PC-3 (cell line): ENCODE measurements around the gene GYG1. TPM values are rescaled to one million over a fixed set of nuclear protein-coding genes. Genes with fewer than 3 reads are reported as not detected.

Experiments used
- ATAC-seq: fragments of 200-7000 bp; cut with Tn5 transposase; 2 replicates; pipeline ENCODE4 v1.9.1; 2020; ENCODE audit warnings: mild to moderate bottlenecking, moderate library complexity
- BruUV-seq: library from RNA; stranded (reverse); fragments of 400-500 nt; replicated peaks from 2 replicates; lab custom pipeline; 2021; lab: Mats Ljungman, UMichigan
- CTCF ChIA-PET: fragments of 300-600 bp; sonication (Branson Sonifier 250); formaldehyde crosslinking; loops from one replicate; lab custom pipeline; 2022; ENCODE audit warnings: antibody characterized with exemption; lab: Charles Lee
- POLR2A ChIA-PET: fragments of 300-600 bp; sonication (Branson Sonifier 250); formaldehyde crosslinking; loops from one replicate; lab custom pipeline; 2022; ENCODE audit warnings: antibody characterized with exemption; ENCODE audit not compliant: unreplicated experiment; lab: Charles Lee
- DNase-seq: peaks from one replicate; pipeline ENCODE4 v3.0.0-alpha.2; 2015
- H2AFZ ChIP-seq: fragments of 300-600 bp; sonication (generic); 2 replicates; pipeline ENCODE4 v1.6.0; 2016; ENCODE audit warnings: antibody characterized with exemption, low read length
- H3F3A ChIP-seq: fragments of 300-600 bp; sonication (generic); one replicate; pipeline ENCODE4 v1.6.0; 2017; ENCODE audit warnings: antibody characterized with exemption, low read length, control low read depth, mild to moderate bottlenecking; ENCODE audit not compliant: unreplicated experiment
- H3K27ac ChIP-seq: fragments of 300-600 bp; sonication (generic); 2 replicates; pipeline ENCODE4 v1.5.1; 2016; ENCODE audit warnings: mild to moderate bottlenecking, low read length
- H3K27me3 ChIP-seq: fragments of 300-600 bp; sonication (generic); 2 replicates; pipeline ENCODE4 v1.6.1; 2016; ENCODE audit warnings: low read length, mixed read lengths
- H3K36me3 ChIP-seq: fragments of 300-600 bp; sonication (generic); 2 replicates; pipeline ENCODE4 v1.6.1; 2016; ENCODE audit warnings: low read depth, mixed run types, low read length, mixed read lengths
- H3K4me1 ChIP-seq: fragments of 300-600 bp; sonication (generic); 2 replicates; pipeline ENCODE4 v1.5.1; 2016; ENCODE audit warnings: low read length; ENCODE audit not compliant: insufficient read depth
- H3K4me2 ChIP-seq: fragments of 300-600 bp; sonication (generic); 2 replicates; pipeline ENCODE4 v1.6.0; 2016; ENCODE audit warnings: low read length
- H3K4me3 ChIP-seq: fragments of 300-600 bp; sonication (generic); 2 replicates; pipeline ENCODE4 v1.5.1; 2016; ENCODE audit warnings: mild to moderate bottlenecking, low read length, mixed read lengths
- H3K79me2 ChIP-seq: fragments of 300-600 bp; sonication (generic); 2 replicates; pipeline ENCODE4 v1.6.1; 2017; ENCODE audit warnings: low read length, mixed read lengths
- H3K9ac ChIP-seq: fragments of 300-600 bp; sonication (generic); 2 replicates; pipeline ENCODE4 v1.6.0; 2016; ENCODE audit warnings: mild to moderate bottlenecking, low read length
- H3K9me2 ChIP-seq: fragments of 300-600 bp; sonication (generic); replicated peaks from 2 replicates; pipeline ENCODE4 v1.6.1; 2016; ENCODE audit warnings: mixed run types, low read length, mixed read lengths
- H3K9me3 ChIP-seq: fragments of 300-600 bp; sonication (generic); 2 replicates; pipeline ENCODE4 v1.6.1; 2016; ENCODE audit warnings: low read length, mixed read lengths
- H4K20me1 ChIP-seq: fragments of 300-600 bp; sonication (generic); 2 replicates; pipeline ENCODE4 v1.6.1; 2016; ENCODE audit warnings: low read length, mixed read lengths
- CTCF ChIP-seq: fragments of 300-600 bp; sonication (generic); conservative IDR thresholded peaks from 2 replicates; pipeline ENCODE4 v1.5.1; 2017; ENCODE audit warnings: antibody characterized with exemption, low read depth, mild to moderate bottlenecking, low read length
- EZH2 ChIP-seq: fragments of 300-600 bp; sonication (generic); IDR thresholded peaks from one replicate; pipeline ENCODE4 v1.6.1; 2017; ENCODE audit warnings: antibody characterized with exemption, mild to moderate bottlenecking, low read length; ENCODE audit not compliant: unreplicated experiment
- EZH2phosphoT487 ChIP-seq: fragments of 300-600 bp; sonication (generic); IDR thresholded peaks from 2 replicates; pipeline ENCODE4 v1.6.1; 2018; ENCODE audit warnings: mild to moderate bottlenecking, antibody characterized with exemption, low read length, borderline replicate concordance
- intact Hi-C: fragments of 100-400 bp; cut with micrococcal nuclease; formaldehyde crosslinking; loops from 2 replicates; pipeline ENCODE4 v1.9.0; 2023
- total RNA-seq: library from RNA; depleted of rRNA; stranded (reverse); fragments of >200 nt; gene quantifications from 2 replicates; pipeline ENCODE4 v1.2.3, GENCODE V29; 2014

GYG1 gene
- total RNA-seq, 1 experiment from 2014 or later: 12.0 TPM

- no peaks in the 10 kb centered on the region for H3K27me3 ChIP-seq
- TF ChIP-seq EZH2phosphoT487 (no peak), EZH2 (no peak), CTCF (no peak)
- intact Hi-C loops: loop anchor here (2.0 kb wide), 2 partner anchors 38 to 42 kb away; no protein-coding TSS in a partner anchor
- peak overlapping the region; percentile 84 for H3K27ac ChIP-seq
- ChIA-PET POLR2A (interaction anchor here (0.6 to 0.7 kb wide), 4 partner anchors 34 to 1427 kb away, joined by 3 to 8 read pairs (median 6); partner anchors contain the start of gene WWTR1), CTCF (interaction anchor here (0.6 to 0.8 kb wide), 2 partner anchors 52 to 80 kb away, joined by 3 read pairs; no protein-coding TSS in a partner anchor)
- peaks cover 3% of the 10 kb centered on the region for H3F3A ChIP-seq
- no peak overlapping the region for H2AFZ ChIP-seq
- no peaks in the 10 kb centered on the region for H3K79me2 ChIP-seq
- no peaks in the 10 kb centered on the region for H4K20me1 ChIP-seq
- peak overlapping the region; percentile 50 for H3K4me2 ChIP-seq
- H3K4me1 ChIP-seq: peaks cover 27% of the 10 kb centered on the region
- H3K9me3 ChIP-seq: no peaks in the 10 kb centered on the region
- peak overlapping the region; percentile 29 for H3K9ac ChIP-seq
- 0 out of 2 replicates have a peak overlapping the region, but pooled peaks have one; percentile 13 for H3K4me3 ChIP-seq
- peak; percentile 80 for DNase-seq
- ATAC-seq: peak; percentile 90
- peaks cover 42% of the 10 kb centered on the region; the same call in 1 of the 2 replicates for H3K36me3 ChIP-seq
- H3K9me2 ChIP-seq: no peaks in the 10 kb centered on the region
- BruUV-seq: no TSS peak
Observed at GRCh38 chr3:149042789-149043386, 51.5 kb downstream of the GYG1 start.

GRCh38 chr3:149044339-149045083 is 53.2 kb downstream of the GYG1 start:
- Histone ChIP-seq H3K4me1 (peaks cover 27% of the 10 kb centered on the region), H3F3A (peaks cover 3% of the 10 kb centered on the region), H3K27ac (no peak overlapping the region), H3K9ac (no peak overlapping the region), H3K79me2 (no peaks in the 10 kb centered on the region), H4K20me1 (no peaks in the 10 kb centered on the region), H2AFZ (no peak overlapping the region), H3K4me3 (no peak overlapping the region), H3K9me3 (no peaks in the 10 kb centered on the region), H3K27me3 (no peaks in the 10 kb centered on the region), H3K36me3 (peaks cover 40% of the 10 kb centered on the region; the same call in 1 of the 2 replicates), H3K4me2 (no peak overlapping the region), H3K9me2 (no peaks in the 10 kb centered on the region)
- intact Hi-C loops: no loop called here
- CTCF ChIA-PET: no interaction called here
- POLR2A ChIA-PET: no interaction called here
- ATAC-seq (no peak), DNase-seq (no peak)
- TF ChIP-seq EZH2phosphoT487: no peak
- TF ChIP-seq CTCF: no peak
- TF ChIP-seq EZH2: no peak
- BruUV-seq: no TSS peak
